ENCODE results near the gene NOXA1.

GRCh38 chr9:137477778-137478612 lies 54.8 kb downstream of the NOXA1 start:
- TF ChIP-seq YY1 (IDR thresholded peaks at IDR 0.05; ENCODE audit: insufficient read depth, insufficient read length), result no peak
- TF ChIP-seq ZNF274 (IDR thresholded peaks at IDR 0.05; ENCODE audit: low read depth, low read length), result no peak

Data from NT2/D1 (cell line).